ENCODE measurements around the gene REC114.
"Not testable (repeated sequence)": the region's sequence is repeated elsewhere in the genome, so short reads cannot be mapped to it uniquely, and the experiment has no call there.

The REC114 gene

GRCh38 chr15:73530649-73531048, 87.7 kb downstream of the REC114 start:
- no peak for DNase-seq (ENCODE audit: low read depth)

GRCh38 chr15:73538123-73538522, 95.2 kb downstream of the REC114 start:
- DNase-seq (ENCODE audit: low read depth), result no peak

DNA sequence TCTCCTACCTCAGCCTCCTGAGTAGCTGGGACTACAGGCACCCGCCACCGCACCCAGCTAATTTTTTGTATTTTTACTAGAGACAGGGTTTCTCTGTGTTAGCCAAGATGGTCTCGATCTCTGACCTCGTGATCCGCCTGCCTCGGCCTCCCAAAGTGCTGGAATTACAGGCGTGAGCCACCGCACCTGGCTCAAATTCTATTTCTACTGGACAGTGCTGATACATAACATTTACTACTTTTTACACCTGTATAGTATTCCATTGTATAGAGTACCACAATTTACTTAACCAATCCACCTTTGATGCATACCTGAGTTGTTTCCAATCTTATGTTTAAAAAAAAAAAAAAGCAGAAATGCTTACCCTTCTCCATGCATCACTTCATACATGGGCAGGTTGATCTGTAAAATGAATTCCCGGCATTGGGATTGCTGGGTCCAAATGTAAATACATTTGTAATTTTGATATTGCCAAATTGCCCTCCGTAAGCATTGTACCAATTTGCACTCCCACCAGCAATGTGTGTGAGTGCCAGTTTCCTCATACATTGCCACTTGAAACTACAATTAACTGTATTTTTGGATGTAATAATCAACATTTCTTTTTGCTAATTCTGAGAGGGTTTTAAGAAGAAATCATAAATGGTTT, 95.7 kb downstream of the REC114 start:
- no peak for DNase-seq (ENCODE audit: low read depth)

GRCh38 chr15:73539212-73540128, 96.5 kb downstream of the REC114 start:
- no peak for DNase-seq (ENCODE audit: low read depth)

DNA sequence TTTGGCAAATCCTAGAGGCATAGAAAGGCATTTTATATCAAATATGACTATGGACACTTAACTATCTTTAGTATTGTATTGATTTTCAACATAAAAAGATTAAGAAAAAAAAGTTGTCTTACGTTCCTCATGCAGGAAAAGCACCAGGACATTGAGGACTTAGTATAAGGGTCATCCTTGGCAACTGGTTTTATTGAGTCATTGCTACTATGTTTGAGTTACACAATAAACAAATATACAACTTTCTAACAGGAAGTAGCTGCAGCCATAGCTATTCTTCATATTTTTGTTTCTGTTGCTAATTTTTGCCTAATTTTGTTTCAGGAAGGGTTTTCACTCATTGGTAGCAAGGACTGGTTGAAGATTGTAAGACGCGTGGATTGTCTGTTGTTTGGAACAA, 97.2 kb downstream of the REC114 start:
- DNase-seq (ENCODE audit: low read depth), result no peak

DNA sequence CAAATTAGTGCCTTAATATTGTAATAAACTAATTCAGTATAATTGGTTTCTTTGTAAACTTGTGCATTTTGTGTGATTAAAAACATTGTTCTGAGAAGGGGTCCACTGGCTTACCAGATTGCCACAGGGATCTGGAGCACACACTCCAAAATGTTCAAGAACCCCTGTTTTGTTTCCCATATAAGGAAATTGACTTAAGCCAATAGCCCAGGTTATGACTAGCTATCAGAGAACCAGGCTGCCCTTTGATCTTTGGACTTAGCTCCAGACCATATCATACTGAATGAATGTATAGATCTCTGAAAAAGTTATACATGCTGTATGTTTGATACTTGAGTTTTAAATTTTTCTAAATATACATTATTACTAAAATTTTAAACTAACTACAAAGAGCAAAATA, 98.5 kb downstream of the REC114 start:
- no peak for DNase-seq (ENCODE audit: low read depth)

DNA sequence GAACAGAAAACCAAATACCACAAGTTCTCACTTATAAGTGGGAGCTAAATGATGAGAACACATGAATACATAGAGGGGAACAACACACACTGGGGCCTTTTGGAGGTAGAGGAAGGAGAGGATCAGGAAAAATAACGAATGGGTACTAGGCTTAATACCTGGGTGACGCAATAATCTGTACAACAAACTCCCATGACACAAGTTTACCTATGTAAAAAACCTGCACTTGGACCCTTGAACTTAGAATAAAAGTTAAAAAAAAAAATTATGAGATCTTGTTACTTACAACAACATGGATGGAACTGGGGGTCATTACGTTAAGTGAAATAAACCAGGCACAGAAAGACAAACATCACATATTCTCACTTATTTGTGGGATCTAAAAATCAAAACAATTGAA, 106.0 kb downstream of the REC114 start:
- DNase-seq (ENCODE audit: low read depth), result not testable (repeated sequence)

- no peak for DNase-seq (ENCODE audit: low read depth)
Observed at GRCh38 chr15:73550190-73550589, 107.2 kb downstream of the REC114 start.

DNA sequence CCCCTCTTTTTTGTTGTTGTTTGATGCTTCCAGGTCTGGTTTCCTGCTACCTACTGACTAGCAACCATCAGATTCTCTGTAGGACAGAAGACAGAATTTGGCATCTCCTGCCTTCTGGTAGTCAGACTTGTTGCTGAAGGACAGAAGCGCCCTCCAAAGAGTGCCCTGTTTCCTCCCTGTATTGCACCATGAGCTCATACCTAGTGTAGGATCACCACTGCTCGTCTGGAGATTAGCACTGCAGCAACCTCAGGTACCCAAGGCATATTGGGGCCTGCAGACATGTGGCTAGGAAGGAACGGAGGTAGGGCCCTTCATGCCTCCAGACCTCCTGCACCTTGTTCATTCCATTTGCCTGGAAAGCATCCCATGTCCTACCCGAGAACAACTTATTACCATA, 112.1 kb downstream of the REC114 start:
- DNase-seq (ENCODE audit: low read depth), result no peak

GRCh38 chr15:73558529-73558928, 115.6 kb downstream of the REC114 start:
- DNase-seq (ENCODE audit: low read depth), result no peak

- DNase-seq (ENCODE audit: low read depth), result peak; percentile 78
Observed at GRCh38 chr15:73560501-73561117, 117.6 kb downstream of the REC114 start.

DNA sequence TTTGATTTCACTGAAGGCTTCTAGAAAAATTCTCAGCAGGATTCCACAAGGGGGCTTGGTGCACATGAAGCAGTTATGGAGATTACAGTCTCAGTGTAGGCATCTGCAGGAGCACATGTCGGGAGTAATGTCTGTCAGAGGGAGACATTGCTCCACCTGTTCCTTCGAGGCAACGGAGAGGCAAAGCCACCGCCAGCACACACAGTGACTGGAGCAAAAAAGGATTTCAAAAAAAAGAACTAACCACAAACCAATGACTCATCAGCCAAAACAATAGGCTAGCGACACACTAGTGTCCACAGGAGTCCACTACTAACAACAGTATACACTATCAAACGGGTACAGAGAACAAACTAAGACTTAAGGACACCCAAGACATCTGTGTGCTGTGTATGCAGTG, 121.3 kb downstream of the REC114 start:
- peak; percentile 5 for DNase-seq (ENCODE audit: low read depth)

DNA sequence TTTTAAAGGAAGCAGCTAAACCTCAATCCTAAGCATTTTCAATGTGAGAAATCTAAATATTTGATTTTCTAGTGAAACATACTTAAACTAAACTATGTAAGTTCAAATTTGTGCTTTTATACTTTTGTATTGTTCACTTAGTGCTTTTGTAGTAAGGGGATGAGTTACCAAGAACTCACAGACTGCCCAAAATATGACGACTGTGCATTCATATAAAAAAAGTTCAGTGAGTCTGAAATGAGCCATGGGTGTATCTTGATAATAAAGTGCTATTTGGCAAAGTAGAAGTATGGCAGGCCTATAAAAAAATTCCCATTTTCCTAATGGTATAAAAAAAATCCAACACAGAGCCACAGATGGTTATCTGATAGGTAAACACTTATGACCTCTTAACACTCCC, 124.1 kb downstream of the REC114 start:
- no peak for DNase-seq (ENCODE audit: low read depth)

DNA sequence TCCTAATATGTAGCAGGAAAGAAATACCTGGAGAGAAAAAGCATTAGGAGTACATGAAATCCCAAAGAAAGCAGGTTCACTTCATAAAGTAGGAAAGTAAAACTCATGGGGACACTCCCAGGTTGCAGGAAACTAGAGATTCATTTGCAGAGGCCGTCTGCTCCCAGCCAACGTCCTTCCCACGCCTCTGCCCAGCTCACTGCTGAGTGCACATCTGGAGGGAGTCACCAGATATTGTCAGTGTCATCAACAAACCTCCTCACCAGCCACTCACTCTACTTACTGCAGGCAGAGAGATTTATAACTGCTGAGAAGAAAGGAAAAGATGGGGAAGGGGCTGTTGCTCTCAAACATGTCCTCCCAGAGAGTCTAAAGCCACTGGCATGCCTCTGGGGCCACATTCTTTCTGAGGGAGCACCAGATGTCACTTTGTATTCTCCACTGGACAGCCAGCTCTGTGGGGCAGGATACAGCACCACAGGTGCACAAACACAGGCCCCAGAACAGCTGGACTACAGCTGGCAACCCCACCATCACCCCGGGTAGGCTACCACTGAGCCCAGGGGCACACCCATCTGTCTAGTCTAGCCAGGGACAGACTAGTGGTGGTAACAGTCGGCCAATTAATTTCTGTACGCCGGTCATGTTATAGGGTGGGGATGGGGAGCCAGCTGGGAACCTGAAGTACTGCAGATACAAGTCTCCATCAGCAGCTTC, 125.8 kb downstream of the REC114 start:
- no peak for DNase-seq (ENCODE audit: low read depth)

DNA sequence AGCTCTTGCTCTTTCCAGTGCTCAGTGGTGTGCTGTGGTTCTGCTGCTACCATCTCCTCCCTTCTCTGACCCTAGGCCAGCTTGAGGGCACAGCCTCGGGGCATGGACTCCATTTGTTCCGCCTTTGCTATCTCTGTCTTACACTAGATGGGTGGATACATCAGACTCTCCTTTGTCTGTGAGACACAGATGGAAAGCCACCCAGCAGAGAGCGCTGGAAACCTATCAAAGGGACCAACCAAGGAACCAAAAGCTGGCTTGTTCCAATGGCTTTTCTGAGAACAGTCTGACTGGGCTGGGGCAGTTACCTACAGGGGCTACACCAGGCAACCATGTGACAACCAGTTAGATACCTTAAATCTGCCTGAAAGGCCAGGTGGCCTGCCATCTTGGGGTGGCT, 126.4 kb downstream of the REC114 start:
- DNase-seq (ENCODE audit: low read depth), result no peak

GRCh38 chr15:73570355-73571032, 127.5 kb downstream of the REC114 start:
- DNase-seq (ENCODE audit: low read depth), result no peak

DNA sequence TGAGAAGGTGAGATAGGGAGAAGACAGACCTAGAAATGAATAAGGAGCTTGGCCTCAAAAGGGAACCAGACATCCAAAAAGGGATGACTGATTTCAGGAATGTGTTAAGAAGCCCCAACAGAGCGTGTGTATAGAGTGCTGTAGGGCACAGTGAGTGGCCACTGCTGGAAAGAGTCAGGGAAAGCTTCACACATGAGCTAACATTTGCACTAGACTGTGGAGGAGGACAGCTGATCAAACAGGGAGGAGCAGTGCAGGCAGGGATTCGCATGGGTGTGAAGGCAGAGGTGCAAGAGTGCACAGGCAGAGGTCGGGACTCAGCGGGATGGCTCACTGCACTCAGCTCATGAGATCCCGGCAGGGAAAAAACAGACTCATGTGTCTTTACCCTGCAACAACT, 128.4 kb downstream of the REC114 start:
- no peak for DNase-seq (ENCODE audit: low read depth)

DNA sequence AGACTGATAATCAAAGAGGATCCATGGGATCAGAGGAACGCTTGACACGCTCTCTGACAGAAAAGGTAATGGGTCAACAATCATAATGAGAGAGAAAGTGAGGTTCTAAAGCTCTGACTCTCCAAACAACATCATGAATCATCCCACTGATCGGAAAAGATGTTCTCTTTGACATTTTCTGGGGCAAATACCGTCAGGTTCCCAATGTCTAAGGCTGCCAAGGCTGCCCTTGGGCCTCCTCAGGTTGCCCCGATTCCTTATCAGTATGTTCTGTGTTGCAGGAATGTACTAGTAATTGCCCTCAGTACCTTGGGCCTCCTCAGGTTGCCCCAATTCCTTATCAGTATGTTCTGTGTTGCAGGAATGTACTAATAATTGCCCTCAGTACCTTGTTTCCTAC, 129.3 kb downstream of the REC114 start:
- DNase-seq (ENCODE audit: low read depth), result no peak

GRCh38 chr15:73573037-73573436, 130.1 kb downstream of the REC114 start:
- DNase-seq (ENCODE audit: low read depth), result no peak

- peak; percentile 22 for DNase-seq (ENCODE audit: low read depth)
Observed at GRCh38 chr15:73573572-73573971, 130.6 kb downstream of the REC114 start.

GRCh38 chr15:73575636-73576247, 132.8 kb downstream of the REC114 start:
- no peak for DNase-seq (ENCODE audit: low read depth)
